Liver (tissue), 9 donors: ENCODE results near the gene KCNMA1. TPM values are rescaled to one million over a fixed set of nuclear protein-coding genes. Genes with fewer than 3 reads are reported as not detected.

Source experiments
- DNase-seq: peaks from one replicate; pipeline ENCODE4 v3.0.0-alpha.2; 2017; ENCODE audit warnings: low spot score
- H3K27ac ChIP-seq, 2 donors: one replicate each; pipeline ENCODE4 v1.7.0; 2013; ENCODE audit warnings: inconsistent platforms in 2 of 2, low read length in 2 of 2, control low read depth in 1 of 2, low read depth in 1 of 2, mild to moderate bottlenecking in 1 of 2
- H3K27me3 ChIP-seq, 4 donors: one replicate each; pipeline versions ENCODE4 v1.6.1 to v1.7.0; 2013; ENCODE audit warnings: low read length in 3 of 4, inconsistent platforms in 1 of 4, mild to moderate bottlenecking in 1 of 4, moderate library complexity in 1 of 4; ENCODE audit not compliant: control insufficient read depth in 4 of 4, insufficient read depth in 4 of 4
- H3K36me3 ChIP-seq, 4 donors: one replicate each; pipeline versions ENCODE4 v1.6.1 to v1.7.0; 2013; ENCODE audit warnings: low read length in 3 of 4, mild to moderate bottlenecking in 3 of 4, low read depth in 1 of 4, moderate library complexity in 1 of 4; ENCODE audit not compliant: control insufficient read depth in 4 of 4, insufficient read depth in 3 of 4
- H3K4me1 ChIP-seq, 4 donors: one replicate each; pipeline versions ENCODE4 v1.6.1 to v1.7.0; 2013; ENCODE audit warnings: low read length in 3 of 4, mild to moderate bottlenecking in 3 of 4, moderate library complexity in 1 of 4; ENCODE audit not compliant: control insufficient read depth in 4 of 4, insufficient read depth in 4 of 4
- H3K4me3 ChIP-seq, 3 donors: one replicate each; pipeline versions ENCODE4 v1.6.1 to v1.7.0; 2013; ENCODE audit warnings: low read length in 3 of 3, control low read depth in 1 of 3, low read depth in 1 of 3, mild to moderate bottlenecking in 1 of 3
- H3K9ac ChIP-seq, 2 donors: one replicate each; pipeline ENCODE4 v1.7.0; 2013; ENCODE audit warnings: low read length in 2 of 2, mild to moderate bottlenecking in 2 of 2, moderate library complexity in 2 of 2, control low read depth in 1 of 2, low read depth in 1 of 2
- H3K9me3 ChIP-seq, 4 donors: one replicate each; pipeline versions ENCODE4 v1.6.1 to v1.7.0; 2013; ENCODE audit warnings: low read length in 3 of 4; ENCODE audit not compliant: control insufficient read depth in 4 of 4
- ATF3 ChIP-seq: IDR thresholded peaks from 2 replicates; pipeline ENCODE4 v1.6.1; 2016; ENCODE audit warnings: antibody characterized with exemption
- EGR1 ChIP-seq, 2 donors: IDR thresholded peaks; 2 replicates each; pipeline ENCODE4 v1.6.1; 2016 to 2018; ENCODE audit warnings: antibody characterized with exemption in 2 of 2, low read depth in 2 of 2
- FOXA1 ChIP-seq: IDR thresholded peaks from 2 replicates; pipeline ENCODE4 v1.6.1; 2016; ENCODE audit warnings: antibody characterized with exemption
- FOXA2 ChIP-seq: IDR thresholded peaks from 2 replicates; pipeline ENCODE4 v1.6.1; 2016; ENCODE audit warnings: antibody characterized with exemption
- GABPA ChIP-seq, 2 donors: IDR thresholded peaks in 1 of 2; conservative IDR thresholded peaks in 1 of 2; 2 replicates each; pipeline ENCODE4 v1.6.1; 2016; ENCODE audit warnings: antibody characterized with exemption in 2 of 2, mild to moderate bottlenecking in 1 of 2, moderate library complexity in 1 of 2
- HNF4A ChIP-seq, 2 donors: conservative IDR thresholded peaks; 2 replicates each; pipeline ENCODE4 v1.6.1; 2016; ENCODE audit warnings: antibody characterized with exemption in 2 of 2, mild to moderate bottlenecking in 2 of 2
- HNF4G ChIP-seq: IDR thresholded peaks from 2 replicates; pipeline ENCODE4 v1.6.1; 2016; ENCODE audit warnings: antibody characterized with exemption
- JUND ChIP-seq, 2 donors: IDR thresholded peaks; 2 replicates each; pipeline ENCODE4 v1.6.1; 2016; ENCODE audit warnings: antibody characterized with exemption in 2 of 2
- MAX ChIP-seq: IDR thresholded peaks from 2 replicates; pipeline ENCODE4 v1.6.1; 2016; ENCODE audit warnings: antibody characterized with exemption
- NR2F2 ChIP-seq: IDR thresholded peaks from 2 replicates; pipeline ENCODE4 v1.6.1; 2016; ENCODE audit warnings: antibody characterized with exemption
- RAD21 ChIP-seq, 2 donors: IDR thresholded peaks; 2 replicates each; pipeline ENCODE4 v1.6.1; 2016; ENCODE audit warnings: antibody characterized with exemption in 2 of 2, mild to moderate bottlenecking in 2 of 2
- REST ChIP-seq: IDR thresholded peaks from 2 replicates; pipeline ENCODE4 v1.6.1; 2016; ENCODE audit warnings: antibody characterized with exemption, mild to moderate bottlenecking
- RXRA ChIP-seq, 2 donors: IDR thresholded peaks; 2 replicates each; pipeline ENCODE4 v1.6.1; 2017 to 2018; ENCODE audit warnings: antibody characterized with exemption in 2 of 2, mild to moderate bottlenecking in 1 of 2
- SP1 ChIP-seq: IDR thresholded peaks from 2 replicates; pipeline ENCODE4 v1.6.1; 2018; ENCODE audit warnings: antibody characterized with exemption, mild to moderate bottlenecking
- TAF1 ChIP-seq: conservative IDR thresholded peaks from 2 replicates; pipeline ENCODE4 v1.6.1; 2016; ENCODE audit warnings: antibody characterized with exemption, mild to moderate bottlenecking
- YY1 ChIP-seq: IDR thresholded peaks from 2 replicates; pipeline ENCODE4 v1.6.1; 2016; ENCODE audit warnings: antibody characterized with exemption, mild to moderate bottlenecking
- ZBTB33 ChIP-seq: IDR thresholded peaks from 2 replicates; pipeline ENCODE4 v1.6.1; 2016; ENCODE audit warnings: antibody characterized with exemption
- WGBS: extraction: QIAGEN DNeasy Blood & Tissue Kit; methylation state at CpG from one replicate; pipeline ENCODE4 v1.1.7; 2013; 5-methylcytosine and 5-hydroxymethylcytosine counted together
- polyA plus RNA-seq, 2 donors: library from polyadenylated mRNA; stranded (reverse) in 1 of 2; unstranded in 1 of 2; fragments of 200-250 nt in 1 of 2; fragments of >200 nt in 1 of 2; fragmentation: Nextera tagmentation in 1 of 2; extraction: Ambion mirVana in 1 of 2; gene quantifications; one replicate each; pipeline versions ENCODE4 v1.2.1 to v1.2.3, GENCODE V29; 2013 to 2015
- total RNA-seq, 2 donors: library from RNA; depleted of rRNA; stranded (reverse); fragments of >200 nt; gene quantifications; one replicate each; pipeline ENCODE4 v1.2.3, GENCODE V29; 2014
- TF ChIP-seq, protein P1 (sequence below): fragments of 150-350 bp; IDR thresholded peaks from 2 replicates; pipeline ENCODE4 v1.5.1; 2017; ENCODE audit warnings: improper control_type of control experiment, low read depth, low read length; ENCODE audit not compliant: missing input control
- donor health status: healthy.
- donor health status: healthy.
- donor health status: healthy.
- donor health status: healthy.
- donor health status: healthy.

KCNMA1 gene
- total and polyA plus RNA-seq, 4 donors: 2.5 to 9.7 (median 4.7) TPM

DNA sequence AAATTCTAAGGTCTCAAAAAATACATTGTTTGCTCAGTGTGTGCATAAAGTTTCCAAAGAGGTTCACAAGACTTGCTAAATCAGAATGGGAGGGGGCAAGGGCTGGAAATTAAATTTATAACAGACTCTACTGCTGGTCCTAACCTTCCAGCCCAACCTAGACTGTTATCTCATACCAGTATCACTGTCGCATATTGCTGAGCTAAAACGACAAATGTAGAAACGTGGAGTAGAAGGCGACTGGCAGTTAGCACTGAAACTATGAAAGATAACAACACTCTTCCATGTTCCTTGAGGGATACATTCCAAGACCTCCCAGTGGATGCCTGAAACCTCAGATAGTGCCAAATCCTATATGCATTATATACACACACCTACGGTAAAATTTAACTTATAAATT lies 514.3 kb downstream of the KCNMA1 start:
- no peak overlapping the region for H3K4me3 ChIP-seq
- no peaks in the 10 kb centered on the region for H3K4me1 ChIP-seq
- no peaks in the 10 kb centered on the region for H3K9me3 ChIP-seq
- TF ChIP-seq YY1: no peak
- TF ChIP-seq FOXA2: no peak
- no peak for TF ChIP-seq EGR1 (IDR thresholded peaks at IDR 0.05; ENCODE audit: low read depth in 2 of 2)
- no peak for TF ChIP-seq JUND (IDR thresholded peaks at IDR 0.05)
- no peak for TF ChIP-seq MAX
- TF ChIP-seq RAD21 (IDR thresholded peaks at IDR 0.05): no peak
- TF ChIP-seq RXRA (IDR thresholded peaks at IDR 0.05): no peak
- TF ChIP-seq REST: no peak
- no peak for TF ChIP-seq HNF4G
- no peak for TF ChIP-seq TAF1
- TF ChIP-seq, protein P1, sequence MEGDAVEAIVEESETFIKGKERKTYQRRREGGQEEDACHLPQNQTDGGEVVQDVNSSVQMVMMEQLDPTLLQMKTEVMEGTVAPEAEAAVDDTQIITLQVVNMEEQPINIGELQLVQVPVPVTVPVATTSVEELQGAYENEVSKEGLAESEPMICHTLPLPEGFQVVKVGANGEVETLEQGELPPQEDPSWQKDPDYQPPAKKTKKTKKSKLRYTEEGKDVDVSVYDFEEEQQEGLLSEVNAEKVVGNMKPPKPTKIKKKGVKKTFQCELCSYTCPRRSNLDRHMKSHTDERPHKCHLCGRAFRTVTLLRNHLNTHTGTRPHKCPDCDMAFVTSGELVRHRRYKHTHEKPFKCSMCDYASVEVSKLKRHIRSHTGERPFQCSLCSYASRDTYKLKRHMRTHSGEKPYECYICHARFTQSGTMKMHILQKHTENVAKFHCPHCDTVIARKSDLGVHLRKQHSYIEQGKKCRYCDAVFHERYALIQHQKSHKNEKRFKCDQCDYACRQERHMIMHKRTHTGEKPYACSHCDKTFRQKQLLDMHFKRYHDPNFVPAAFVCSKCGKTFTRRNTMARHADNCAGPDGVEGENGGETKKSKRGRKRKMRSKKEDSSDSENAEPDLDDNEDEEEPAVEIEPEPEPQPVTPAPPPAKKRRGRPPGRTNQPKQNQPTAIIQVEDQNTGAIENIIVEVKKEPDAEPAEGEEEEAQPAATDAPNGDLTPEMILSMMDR: no peak
- no peak for TF ChIP-seq FOXA1
- no peak for TF ChIP-seq ZBTB33
- no peak for TF ChIP-seq HNF4A (conservative IDR thresholded peaks at IDR 0.05)
- no peak for TF ChIP-seq GABPA (IDR thresholded peaks at IDR 0.05 in 1 of 2, conservative IDR thresholded peaks at IDR 0.05 in 1 of 2)
- TF ChIP-seq SP1: no peak
- TF ChIP-seq NR2F2: no peak
- TF ChIP-seq ATF3: no peak
- no peak for DNase-seq
- H3K27ac ChIP-seq: no peak overlapping the region
- peaks cover 0 to 9% (median 2%) of the 10 kb centered on the region in 4 donors for H3K36me3 ChIP-seq
- 94% methylated on average over 5 of the region's 5 CpGs for WGBS
- no peaks in the 10 kb centered on the region for H3K27me3 ChIP-seq
- H3K9ac ChIP-seq: no peak overlapping the region
